GM12872 (cell line): ENCODE results near the gene EGFR.

ENCODE experiments used
- CTCF ChIP-seq: IDR thresholded peaks from 3 replicates; pipeline ENCODE4 v1.5.1; 2011; ENCODE audit warnings: low read depth, mild to moderate bottlenecking, low read length, moderate library complexity; ENCODE audit not compliant: insufficient read depth

The EGFR gene

DNA sequence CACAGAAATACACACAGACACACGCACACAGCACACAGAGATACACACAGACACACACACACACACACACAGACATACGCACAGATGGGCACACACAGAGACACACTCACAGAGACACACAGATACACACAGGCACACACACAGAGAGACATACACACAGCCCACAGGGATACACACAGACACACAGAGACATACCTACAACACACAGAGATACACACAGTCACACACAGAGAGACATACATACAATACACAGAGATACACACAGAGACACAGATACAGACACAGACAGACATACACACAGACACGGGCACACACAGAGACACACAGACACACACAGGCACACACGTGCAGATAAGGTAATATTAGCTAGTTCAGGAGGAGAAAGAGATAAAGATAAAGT, 76.9 kb downstream of the EGFR start:
- TF ChIP-seq CTCF = no peak

DNA sequence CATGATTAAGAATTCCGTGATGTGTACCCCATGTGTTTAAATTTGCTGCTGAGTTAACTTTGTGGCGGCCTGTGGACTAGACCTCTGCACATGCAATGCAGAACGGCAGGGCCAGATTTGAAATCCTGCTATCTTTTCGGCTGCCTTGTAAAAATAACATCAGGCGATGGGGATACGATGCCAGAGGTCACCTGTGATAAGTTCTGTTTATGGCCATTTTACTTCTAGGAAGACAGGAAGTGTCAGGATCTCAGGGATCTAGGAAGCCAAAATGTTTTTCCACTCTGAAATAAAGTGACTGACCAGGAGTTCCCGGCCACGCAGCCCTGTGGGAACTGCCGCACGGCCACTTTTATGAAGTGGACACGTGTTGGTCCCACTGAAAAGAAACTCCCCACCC, 77.5 kb downstream of the EGFR start:
- no peak for TF ChIP-seq CTCF

DNA sequence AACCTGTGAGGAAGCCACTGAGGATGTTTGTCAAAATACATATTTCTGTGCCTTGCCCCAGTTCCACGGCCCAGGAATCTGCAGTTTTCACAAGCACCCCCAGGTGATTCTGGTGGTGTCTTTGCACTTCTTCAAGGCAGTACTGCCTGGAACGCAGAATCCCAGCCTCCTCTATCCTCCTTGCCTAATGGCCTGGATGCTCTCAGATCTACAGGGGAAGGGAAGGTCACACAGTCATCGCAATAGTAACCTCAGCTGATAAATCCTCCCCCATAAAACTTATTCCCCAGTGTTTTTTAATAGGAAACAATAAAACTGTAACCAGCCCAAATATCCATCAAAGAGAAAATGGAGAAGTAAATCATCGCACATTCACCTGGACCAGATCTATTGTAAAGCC, 78.3 kb downstream of the EGFR start:
- TF ChIP-seq CTCF = no peak

DNA sequence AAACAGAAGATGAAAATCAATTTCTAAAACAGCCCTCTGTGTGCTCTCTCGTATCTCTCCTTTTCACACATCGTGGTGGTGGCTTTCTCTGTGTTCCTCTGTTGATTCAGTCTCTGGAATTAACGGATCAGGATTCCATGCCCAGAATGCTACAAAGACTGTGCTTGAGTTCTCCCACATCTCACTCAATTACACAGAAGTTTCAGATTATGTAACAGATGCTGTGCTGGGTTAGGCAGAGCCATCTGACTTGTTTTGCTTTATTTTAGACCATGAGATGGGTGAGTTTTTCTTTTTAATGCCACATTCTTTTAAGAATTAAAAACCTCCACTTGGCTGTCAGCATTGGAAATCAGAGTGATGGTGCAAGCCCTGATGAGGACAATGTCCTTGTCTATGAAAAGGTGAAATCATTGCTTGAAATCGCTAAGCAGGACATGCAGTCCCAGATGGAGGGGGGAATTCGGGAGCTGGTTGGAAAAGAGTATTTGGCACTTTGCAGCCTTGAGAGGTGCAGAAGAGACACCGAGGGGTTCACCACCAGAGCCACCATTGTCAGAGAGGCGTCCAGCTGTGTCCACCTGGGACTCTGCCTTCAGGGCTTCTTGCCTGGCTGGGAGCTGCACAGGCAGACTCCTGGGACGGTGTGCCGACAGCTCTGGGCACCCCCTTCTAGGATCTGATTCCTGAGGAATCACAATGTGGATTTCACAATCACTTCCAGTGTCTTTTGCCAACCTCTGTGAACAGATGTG, 80.4 kb downstream of the EGFR start:
- TF ChIP-seq CTCF = no peak

DNA sequence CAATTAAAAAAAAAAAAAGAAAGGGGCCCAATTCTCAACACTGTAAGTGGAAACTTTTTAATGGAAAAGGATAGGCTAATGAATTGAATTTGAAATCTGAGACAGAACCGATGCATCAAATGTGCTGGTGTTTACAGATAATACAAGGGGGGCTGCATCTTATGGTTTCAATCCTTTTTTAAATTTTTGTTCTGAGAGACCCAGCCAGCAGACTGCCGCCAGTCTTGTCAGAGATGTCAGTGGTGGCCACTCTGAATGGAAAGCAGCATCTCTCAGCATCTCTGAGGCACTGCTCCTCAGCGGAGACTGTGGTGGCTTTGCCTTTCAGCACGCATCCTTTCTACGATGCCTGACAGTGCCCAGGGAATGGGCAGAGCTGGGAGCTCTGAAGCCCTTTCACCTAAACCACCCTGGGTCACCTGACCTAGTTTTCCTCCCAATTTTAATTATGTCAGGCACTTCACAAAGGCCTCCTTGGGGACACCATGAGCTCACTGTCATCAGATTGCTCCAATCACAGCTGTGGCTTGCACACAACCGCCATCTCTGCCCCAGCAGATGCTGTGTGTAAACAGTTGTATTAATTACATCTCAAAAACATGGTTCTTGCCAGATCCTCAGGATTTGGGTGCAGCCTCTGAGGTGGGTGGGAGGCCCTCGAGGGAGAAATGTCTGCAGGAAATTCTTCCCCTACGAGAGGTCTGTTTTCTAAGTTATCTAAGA, 81.2 kb downstream of the EGFR start:
- no peak for TF ChIP-seq CTCF

DNA sequence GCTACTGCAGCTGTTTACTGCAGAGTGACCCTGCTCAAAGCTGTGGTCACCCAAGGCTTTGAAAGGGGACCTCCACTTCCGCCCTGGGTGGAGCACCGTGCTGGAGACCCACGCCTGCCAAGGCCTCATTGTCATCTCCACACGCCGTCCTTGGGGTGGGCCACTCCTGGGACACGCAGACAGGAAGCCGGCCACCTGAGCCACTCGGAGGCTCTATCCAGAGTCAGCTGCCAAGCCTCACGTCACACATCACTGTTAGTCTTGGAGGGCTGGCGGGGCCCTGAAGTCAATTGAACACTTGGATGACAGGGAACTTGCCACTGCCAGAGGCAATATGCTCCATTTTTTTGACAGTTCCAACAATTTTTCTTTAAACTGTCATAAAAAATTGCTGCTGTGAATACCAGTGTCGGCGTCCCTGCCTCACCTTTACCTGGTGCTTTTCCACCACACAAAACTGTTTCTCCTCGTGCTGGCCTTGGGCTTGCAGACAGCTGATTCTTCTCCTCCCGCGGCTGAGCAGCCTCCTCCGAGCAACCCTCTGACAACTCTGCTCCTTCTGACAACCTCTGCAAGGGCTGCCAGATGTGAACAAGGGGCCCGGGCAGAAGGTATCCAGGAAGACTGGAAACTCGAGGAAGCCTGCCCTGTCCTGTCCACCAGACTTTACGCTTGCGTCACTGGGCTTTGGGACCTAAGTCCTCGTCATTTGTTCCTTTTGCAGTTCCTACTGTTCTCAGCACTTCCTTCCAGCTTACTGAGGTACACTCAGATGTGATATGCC, 81.9 kb downstream of the EGFR start:
- no peak for TF ChIP-seq CTCF

- no peak for TF ChIP-seq CTCF
Observed at GRCh38 chr7:55101359-55101758, 82.5 kb downstream of the EGFR start.
